Skeletal muscle satellite cell (primary cell): ENCODE data around the gene NSMF.
"Not testable (repeated sequence)": the region's sequence is repeated elsewhere in the genome, so short reads cannot be mapped to it uniquely, and the experiment has no call there.

Experiments
- H3K27me3 ChIP-seq: 2 replicates; pipeline ENCODE4 v1.7.0; 2013; ENCODE audit warnings: low read length; ENCODE audit not compliant: control insufficient read depth, insufficient read depth
- H3K36me3 ChIP-seq: 2 replicates; pipeline ENCODE4 v1.7.0; 2013; ENCODE audit warnings: mild to moderate bottlenecking, control low read depth, low read length; ENCODE audit not compliant: insufficient read depth
- H3K4me1 ChIP-seq: 2 replicates; pipeline ENCODE4 v1.7.0; 2013; ENCODE audit warnings: low read length; ENCODE audit not compliant: control insufficient read depth, insufficient read depth
- H3K4me2 ChIP-seq: 2 replicates; pipeline ENCODE4 v1.7.0; 2013; ENCODE audit warnings: mild to moderate bottlenecking, low read length
- H3K4me3 ChIP-seq: 2 replicates; pipeline ENCODE4 v1.7.0; 2013; ENCODE audit warnings: low read length
- H3K9ac ChIP-seq: 2 replicates; pipeline ENCODE4 v1.7.0; 2013; ENCODE audit warnings: mild to moderate bottlenecking, low read depth, low read length, moderate library complexity
- H3K9me3 ChIP-seq: replicated peaks from 2 replicates; pipeline ENCODE4 v1.7.0; 2013; ENCODE audit warnings: mild to moderate bottlenecking, control low read depth, low read length

Gene NSMF

DNA sequence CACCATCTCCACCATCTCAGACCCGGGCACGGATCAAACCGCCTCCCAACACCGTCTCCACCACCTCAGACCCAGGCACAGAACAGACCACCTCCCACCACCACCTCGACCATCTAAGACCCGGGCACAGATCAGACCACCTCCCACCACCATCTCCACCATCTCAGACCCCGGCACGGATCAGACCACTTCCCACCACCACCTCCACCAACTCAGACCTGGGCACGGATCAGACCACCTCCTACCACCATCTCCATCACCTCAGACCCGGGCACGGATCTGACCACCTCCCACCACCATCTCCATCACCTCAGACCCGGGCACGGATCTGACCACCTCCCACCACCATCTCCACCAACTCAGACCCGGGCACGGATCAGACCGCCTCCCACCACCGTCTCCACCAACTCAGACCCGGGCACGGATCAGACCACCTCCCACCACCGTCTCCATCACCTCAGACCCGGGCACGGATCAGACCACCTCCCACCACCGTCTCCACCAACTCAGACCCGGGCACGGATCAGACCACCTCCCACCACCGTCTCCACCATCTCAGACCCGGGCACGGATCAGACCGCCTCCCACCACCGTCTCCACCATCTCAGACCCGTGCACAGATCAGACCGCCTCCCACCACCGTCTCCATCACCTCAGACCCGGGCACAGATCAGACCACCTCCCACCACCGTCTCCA, 7.4 kb upstream of the NSMF start:
- not testable (repeated sequence) for H3K36me3 ChIP-seq, H3K4me3 ChIP-seq, H3K27me3 ChIP-seq, H3K9me3 ChIP-seq, H3K4me2 ChIP-seq, H3K4me1 ChIP-seq, H3K9ac ChIP-seq

DNA sequence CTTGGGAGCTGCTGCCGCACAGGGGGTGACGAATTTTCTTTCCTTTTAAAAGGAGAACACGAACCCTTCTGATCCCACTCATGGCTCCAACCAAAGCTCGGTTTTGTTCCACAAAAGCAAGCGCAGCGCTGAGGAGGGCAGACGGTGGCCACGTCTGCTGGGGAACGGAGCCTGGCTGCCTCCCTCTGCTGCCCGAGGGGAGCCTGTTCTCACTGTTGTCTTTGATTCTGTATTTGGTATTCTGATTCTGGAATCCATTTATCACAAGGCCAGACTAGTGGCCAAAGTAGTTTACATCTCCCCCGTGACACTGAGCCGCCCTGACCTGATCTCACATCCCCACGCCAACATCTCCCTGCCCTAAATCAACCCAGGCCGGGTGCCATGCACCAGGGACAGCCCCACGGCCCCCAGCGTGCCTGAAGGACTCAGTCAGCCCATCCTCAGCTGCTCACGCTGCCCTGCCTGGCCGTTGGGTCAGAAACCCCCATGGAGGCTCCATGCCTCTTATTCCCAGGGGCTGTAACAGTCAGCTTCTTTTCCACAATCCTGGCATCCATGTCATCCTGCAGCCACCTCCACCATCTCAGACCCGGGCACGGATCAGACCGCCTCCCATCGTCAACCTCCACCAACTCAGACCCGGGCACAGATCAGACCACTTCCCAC, 6.7 kb upstream of the NSMF start:
- no peaks in the 10 kb centered on the region for H3K36me3 ChIP-seq
- H3K9me3 ChIP-seq = no peaks in the 10 kb centered on the region
- H3K4me1 ChIP-seq = no peaks in the 10 kb centered on the region
- H3K4me2 ChIP-seq = no peak overlapping the region
- no peak overlapping the region for H3K4me3 ChIP-seq
- H3K27me3 ChIP-seq = peaks cover 7% of the 10 kb centered on the region
- no peak overlapping the region for H3K9ac ChIP-seq

DNA sequence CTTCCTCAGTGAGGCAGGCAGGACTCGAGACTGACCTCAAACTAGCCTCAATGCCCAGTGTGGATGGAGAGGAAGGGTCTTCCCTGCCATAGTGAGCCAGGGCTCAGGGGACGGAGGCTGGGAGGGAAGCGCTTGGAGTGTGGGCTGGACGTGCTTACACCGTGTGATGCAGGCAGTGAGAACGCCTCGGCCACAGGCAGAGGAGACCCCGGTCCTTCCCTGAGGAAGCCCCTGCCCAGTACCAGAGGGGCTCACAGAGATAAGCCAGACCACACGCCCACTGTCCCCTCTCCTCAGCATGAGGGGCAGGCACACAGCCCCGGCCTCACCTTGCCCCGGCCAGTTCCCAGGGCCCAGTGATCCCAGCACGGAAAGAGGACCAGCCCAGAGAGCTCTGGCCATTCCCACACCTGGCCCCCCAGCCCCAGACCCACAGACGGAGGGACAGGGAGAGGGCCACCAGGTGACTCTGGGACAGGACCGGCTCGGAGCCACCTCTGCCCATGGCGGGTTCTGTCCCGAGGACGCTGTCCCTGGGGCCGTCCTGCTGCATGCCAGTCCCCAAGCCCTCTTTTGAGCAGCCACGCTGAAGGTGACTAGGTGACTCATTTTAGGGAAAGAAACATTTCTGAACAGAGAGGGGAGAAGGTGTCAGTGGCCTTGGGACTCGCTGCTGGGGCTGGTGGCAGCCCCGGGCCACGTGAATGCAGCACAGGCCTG, 6.0 kb upstream of the NSMF start:
- Histone ChIP-seq H3K9ac (no peak overlapping the region), H3K9me3 (no peaks in the 10 kb centered on the region), H3K4me2 (no peak overlapping the region), H3K36me3 (no peaks in the 10 kb centered on the region), H3K4me1 (no peaks in the 10 kb centered on the region), H3K27me3 (peaks cover 2% of the 10 kb centered on the region), H3K4me3 (no peak overlapping the region)

DNA sequence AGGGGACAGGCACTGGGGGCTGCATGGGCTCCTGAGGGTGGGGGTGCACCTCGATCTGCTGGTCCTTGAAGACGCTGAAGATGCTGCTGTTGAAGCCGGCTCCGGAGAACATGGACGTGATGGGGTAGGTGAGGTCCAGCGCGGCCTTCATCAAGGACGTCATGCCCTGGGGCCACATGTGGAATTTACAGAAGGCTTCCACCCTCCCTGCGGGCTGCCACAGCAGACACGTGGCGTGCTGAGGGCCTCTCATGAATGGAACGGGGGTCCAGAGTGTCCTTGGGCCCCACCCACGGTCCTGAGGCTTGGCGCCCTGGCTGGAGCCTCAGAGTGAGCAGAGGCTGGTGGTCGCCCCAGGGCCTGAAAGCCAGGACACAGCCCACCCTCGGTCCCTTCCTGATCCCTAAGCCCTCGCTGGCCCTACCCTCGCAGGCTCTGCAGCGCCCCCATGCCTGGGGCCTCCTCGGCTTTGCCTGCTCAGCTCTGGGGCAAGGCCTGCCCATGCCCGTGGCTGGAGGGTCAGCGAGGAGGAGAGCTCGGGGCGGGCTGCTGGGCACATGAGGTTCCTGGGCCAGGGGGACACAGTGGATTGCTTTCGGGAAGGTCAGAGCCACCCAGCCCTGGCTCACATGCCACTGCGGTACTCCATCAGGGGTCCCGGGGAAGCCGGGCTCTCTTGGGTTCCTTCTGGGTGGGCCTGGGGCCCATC, 5.3 kb upstream of the NSMF start:
- peaks cover 3% of the 10 kb centered on the region for H3K4me1 ChIP-seq
- no peaks in the 10 kb centered on the region for H3K9me3 ChIP-seq
- H3K4me2 ChIP-seq = no peak overlapping the region
- H3K4me3 ChIP-seq = no peak overlapping the region
- no peaks in the 10 kb centered on the region for H3K27me3 ChIP-seq
- no peaks in the 10 kb centered on the region for H3K36me3 ChIP-seq
- no peak overlapping the region for H3K9ac ChIP-seq

DNA sequence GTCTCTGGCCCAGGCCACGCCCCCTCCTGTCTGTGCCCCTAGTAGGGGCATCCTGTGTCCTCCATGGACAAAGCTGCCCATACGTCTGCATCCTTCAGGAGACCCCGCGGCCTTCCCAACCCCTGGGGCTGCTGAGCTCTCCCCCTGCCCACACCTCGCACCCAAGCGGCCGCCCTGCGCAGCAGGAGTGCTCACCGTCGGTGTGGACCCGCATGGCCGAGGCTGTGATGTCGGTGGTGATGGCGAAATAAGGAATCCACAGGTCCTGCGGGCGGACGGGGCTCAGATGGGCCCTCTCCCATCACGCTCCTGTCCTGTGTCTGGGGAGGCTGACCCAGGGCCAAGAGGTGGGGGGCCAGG, 4.8 kb upstream of the NSMF start:
- no peaks in the 10 kb centered on the region for H3K27me3 ChIP-seq
- no peak overlapping the region for H3K9ac ChIP-seq
- no peaks in the 10 kb centered on the region for H3K9me3 ChIP-seq

DNA sequence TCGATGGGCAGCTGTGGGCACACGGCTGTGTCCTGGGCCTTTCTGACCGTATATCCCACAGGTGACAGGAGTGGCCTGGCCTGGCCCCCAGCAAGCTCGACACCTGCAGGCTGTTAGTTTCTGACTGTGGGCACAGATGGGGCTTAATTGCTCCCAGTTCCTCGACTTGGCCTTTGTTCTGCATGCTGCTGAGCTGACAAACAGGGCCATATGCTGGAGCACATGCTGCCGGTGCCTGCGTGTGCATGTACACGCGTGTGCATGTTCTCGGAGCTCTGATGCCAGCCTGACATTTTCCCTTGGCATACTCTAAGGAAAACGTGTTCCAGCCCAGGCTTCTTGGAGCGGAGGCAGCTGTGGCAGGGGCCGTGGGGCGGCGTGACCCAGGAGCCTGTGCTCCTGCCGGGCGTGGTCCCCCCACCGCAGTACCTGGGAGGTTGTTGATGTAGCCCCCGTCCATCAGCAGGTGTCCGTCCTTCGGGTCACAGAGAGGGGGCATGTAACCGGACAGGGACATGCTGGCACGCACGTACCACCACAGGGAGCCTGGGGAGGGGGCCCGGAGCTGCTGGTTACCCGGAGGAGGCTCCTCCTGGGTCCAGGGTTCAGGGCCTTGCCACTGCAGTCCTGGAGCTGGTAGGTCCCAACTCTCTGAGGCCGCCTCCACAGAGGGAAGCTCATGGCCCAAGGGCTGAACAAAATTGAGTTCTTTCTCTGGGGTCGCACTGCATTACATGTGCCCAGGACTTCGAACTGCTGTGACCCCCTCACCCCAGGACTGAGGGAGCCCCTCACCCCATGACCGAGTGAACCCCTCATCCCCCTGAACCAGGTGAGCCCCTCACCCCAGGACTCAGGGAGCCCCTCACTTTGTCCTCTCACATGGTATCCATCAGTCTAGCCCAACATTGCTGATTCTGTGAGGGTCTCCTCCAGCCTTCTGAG, 4.1 kb upstream of the NSMF start:
- Histone ChIP-seq H3K4me2 (no peak overlapping the region), H3K36me3 (no peaks in the 10 kb centered on the region), H3K9ac (no peak overlapping the region), H3K4me3 (no peak overlapping the region), H3K9me3 (no peaks in the 10 kb centered on the region), H3K27me3 (no peaks in the 10 kb centered on the region), H3K4me1 (peaks cover 6% of the 10 kb centered on the region)

More for the DNA sequence above, 4.8 kb upstream of the NSMF start:
- H3K4me1 ChIP-seq = peaks cover 5% of the 10 kb centered on the region
- no peak overlapping the region for H3K4me3 ChIP-seq
- no peaks in the 10 kb centered on the region for H3K36me3 ChIP-seq
- no peak overlapping the region for H3K4me2 ChIP-seq

DNA sequence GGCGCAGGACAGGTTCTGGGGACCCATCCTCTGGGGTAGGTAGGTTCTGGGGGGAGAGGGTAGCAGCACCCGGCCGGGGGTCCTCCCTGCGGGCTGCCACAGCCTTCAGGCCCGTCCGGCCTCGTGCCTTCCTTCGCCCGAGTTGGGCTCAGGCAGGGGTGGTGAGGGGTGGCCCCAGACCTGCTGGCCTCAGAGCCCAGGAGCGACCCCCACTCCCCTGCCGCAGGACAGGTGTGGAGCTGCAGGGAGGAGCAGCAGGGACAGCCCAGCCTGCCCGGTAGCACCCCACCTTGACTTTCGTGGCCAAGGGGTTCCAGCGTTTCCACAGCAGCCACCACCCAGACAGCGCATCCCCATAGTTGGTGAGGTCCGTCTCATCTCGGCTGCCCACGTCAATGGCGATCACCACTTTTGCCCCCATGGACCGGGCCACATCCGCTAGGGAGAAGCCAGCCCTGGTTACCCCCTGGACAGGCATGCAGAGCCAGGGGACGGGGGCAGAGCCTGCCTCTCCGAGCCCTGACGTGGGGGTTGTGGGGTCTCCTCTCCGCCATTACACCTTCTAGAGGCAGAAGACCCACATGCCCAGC, 3.4 kb upstream of the NSMF start:
- Histone ChIP-seq H3K4me2 (no peak overlapping the region), H3K9ac (no peak overlapping the region), H3K4me1 (peaks cover 14% of the 10 kb centered on the region), H3K4me3 (no peak overlapping the region), H3K27me3 (no peaks in the 10 kb centered on the region), H3K9me3 (no peaks in the 10 kb centered on the region), H3K36me3 (no peaks in the 10 kb centered on the region)

DNA sequence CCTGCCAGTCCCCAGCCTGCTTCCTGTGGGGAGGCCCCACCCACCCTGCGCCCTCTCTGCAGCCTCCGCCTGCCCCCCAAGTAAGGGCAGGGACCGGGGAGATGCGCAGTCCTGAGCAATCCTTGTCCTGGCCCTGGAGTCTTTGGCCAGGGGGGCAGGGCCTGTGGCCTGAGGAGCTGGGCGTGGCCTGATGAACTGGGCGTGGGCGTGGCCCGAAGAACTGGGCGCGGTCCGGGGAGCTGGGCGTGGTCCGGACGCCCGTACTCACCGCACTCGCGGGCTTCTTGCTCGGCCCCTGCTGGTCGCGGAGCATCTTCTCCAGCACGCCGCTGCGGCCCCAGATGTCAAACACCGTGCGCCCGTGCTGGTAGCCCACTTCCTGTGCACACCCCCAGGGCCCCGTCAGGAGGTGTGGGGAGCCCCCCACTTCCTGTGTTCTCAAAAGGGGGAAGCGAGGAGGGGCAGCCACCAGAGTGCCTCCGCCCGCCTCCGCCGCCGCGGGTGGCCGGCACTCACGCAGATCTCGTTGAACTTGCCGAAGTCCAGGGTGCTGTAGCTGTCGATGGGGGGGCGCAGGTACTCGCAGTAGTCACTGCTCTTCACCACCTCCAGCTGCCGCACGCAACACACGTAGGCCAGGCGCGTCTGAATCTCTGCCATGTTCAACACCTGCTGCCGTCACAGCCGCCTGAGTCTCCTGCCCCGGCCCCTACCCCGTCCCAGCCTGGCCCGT, 2.7 kb upstream of the NSMF start:
- H3K4me3 ChIP-seq = no peak overlapping the region
- H3K27me3 ChIP-seq = no peaks in the 10 kb centered on the region
- H3K4me2 ChIP-seq = no peak overlapping the region
- no peak overlapping the region for H3K9ac ChIP-seq
- H3K9me3 ChIP-seq = no peaks in the 10 kb centered on the region
- H3K4me1 ChIP-seq = peaks cover 20% of the 10 kb centered on the region
- H3K36me3 ChIP-seq = peaks cover 5% of the 10 kb centered on the region

DNA sequence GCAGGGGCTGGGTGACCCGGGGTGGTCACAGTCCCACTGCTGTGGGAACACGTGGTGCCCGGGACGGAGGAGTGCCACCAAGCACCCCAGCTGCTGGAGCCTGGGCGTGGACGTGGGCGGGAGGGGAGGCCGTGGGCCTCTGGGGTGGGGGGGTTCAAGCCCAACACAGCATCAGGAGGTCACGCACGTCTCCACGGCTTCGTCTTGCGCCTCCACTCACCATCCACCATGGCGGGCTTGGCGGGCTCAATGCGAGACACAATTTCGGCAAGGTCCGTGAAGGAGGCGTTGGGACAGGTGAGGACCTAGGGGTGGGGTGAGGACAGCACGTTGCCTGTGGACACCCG, 2.2 kb upstream of the NSMF start:
- Histone ChIP-seq H3K4me1 (peaks cover 26% of the 10 kb centered on the region), H3K4me2 (no peak overlapping the region), H3K27me3 (no peaks in the 10 kb centered on the region), H3K36me3 (peaks cover 8% of the 10 kb centered on the region), H3K9me3 (no peaks in the 10 kb centered on the region), H3K9ac (no peak overlapping the region), H3K4me3 (no peak overlapping the region)
